ENCODE results near the gene EYS.

EYS gene

DNA sequence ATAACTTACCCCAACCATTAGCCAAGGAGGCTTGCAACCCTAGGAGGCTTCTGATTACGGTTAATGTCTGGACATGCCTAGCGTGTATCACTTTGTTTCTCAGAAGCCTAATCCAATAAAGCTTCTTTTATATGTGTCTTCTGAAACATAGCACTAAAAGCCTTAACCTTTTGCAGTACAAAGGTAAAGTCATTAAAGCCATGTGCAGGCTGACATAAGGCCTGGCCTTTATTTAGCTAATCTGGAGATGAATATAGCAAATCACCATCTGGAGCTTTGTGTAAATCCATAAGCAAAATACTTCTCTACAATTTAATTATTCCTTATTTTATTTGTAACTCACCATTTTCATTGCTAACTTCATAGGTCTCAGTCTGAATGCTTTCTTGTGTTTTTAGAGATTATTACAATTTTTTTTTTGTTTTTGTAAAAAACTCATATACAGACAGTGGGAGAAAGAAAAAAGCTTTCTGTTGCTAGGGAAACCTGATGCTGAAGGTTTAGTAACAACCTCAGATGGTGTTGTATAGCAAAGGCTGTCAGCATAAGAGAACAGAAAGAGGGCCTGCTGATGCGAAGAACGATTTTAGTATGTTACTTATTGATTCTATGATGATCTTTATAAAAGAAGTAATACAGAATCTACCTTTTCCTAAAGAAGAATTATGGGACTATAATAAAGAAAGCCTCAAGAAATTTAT, at the start of gene EYS:
TSS of gene EYS (minus strand) at position 101 of the 701 bp plus-strand sequence. CDS start 211,816 bp downstream, outside the sequence.
- peak; percentile 92 for DNase-seq

DNA sequence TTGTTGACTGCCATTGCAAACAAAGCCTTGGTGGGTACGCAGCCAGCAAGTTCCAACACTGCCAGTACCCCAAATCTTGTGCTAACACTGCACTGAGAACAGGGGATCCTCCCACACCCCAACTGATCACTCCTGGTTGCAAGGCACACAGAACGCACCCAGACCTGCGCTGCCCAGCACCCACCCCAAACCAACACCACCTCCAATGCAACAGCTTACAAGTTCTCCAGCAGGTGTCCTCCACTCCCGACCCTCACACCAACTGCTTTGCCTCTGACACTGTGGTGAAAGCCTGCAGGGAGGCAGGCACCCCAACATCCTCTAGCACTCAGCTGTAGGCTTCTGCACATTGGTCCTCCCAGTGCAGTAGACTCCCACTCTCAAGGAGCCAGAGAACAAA, 39.3 kb upstream of the EYS start:
- DNase-seq: no peak

DNA sequence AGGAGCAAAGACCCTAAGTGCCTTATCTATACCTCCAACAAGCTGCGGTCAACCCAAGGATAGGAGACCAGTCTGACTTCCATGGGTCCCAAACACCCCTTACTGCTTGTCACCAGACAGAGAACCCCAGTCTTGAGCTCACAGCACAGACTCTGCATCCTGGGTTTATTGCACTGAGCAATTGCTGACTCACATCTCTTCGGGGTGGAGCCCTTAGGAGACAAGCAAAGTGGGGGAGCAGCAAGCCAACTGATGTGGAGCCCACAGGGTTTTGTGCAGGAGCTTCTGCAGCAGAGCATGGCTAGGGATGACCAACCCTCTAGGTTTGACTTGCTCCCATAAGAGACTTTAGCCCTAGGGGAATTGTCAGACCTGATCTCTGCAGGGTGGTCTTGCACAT, 38.6 kb upstream of the EYS start:
- no peak for DNase-seq

DNA sequence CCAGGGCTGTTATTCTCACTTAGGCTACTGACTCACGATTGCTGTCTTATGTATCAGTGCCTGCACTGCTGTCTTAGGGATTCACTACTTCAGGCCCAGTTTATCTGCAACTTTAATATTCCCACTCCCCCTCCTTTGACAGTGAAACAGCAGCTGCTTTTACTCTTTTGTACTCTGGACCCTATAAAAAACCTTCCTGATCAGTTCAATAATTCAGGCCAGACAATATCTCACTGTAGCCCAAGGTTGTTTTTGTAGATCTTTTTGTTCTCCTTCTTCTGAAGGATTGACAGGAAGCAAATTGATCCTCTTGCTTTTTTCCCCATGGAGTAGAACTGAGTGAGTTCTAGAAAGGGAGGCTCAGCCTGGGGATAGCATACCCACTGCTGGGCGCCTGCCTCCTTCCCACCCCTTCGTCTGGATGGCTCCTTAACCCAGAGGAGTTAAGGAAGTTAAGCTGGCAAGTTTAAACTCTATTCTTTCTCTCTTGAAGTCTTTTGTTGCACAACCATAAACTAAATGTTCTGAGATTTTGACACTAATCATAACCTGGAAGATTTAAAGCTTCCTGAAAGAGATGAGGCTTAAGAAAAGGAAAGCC, 22.0 kb upstream of the EYS start:
- no peak for DNase-seq

GRCh38 chr6:65719101-65719500, 12.1 kb upstream of the EYS start:
- no peak for DNase-seq

- no peak for DNase-seq
Observed at GRCh38 chr6:65711531-65711930, 4.5 kb upstream of the EYS start.

GRCh38 chr6:65709099-65709830, 2.2 kb upstream of the EYS start:
- no peak for DNase-seq

DNA sequence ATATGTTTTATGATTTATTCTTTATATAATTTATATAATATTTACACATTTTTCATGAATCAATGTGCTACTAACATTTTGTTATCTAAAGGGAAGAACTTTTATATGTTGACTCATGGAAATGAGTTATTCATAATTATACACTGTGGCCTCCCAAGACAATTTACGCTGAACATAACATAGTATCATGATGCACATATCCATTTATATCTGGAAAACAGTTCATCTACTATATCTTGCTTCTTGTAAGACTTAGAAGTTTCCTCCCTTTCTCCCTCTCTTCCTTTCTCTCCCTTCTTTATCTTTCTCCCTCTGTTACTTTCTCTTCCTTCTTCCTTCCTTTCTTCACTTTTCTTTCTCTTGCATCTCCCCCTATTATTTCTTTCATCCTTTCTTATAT, 1.1 kb upstream of the EYS start:
- DNase-seq: no peak

DNA sequence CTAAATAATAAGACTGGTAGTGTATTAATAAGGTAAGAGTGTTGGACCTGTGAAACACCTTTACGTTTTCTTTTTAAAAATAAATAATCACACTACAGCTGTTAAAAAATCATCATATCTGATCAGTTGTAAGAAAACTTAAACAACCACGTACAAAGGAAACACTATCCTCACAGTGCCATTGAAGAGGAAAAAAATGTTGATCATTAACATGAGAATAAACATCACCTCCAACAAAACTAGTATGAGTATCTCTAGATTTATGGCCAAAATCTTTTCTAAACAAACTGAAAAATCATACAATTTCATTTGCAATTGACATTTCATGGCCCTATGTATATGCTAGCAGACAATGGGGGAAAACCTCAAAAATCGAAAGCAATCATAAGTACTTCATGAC, 590 bp downstream of the EYS start:
- peak; percentile 74 for DNase-seq

- no peak for DNase-seq
Observed at GRCh38 chr6:65701325-65701724, 5.7 kb downstream of the EYS start.

- no peak for DNase-seq
Observed at GRCh38 chr6:65700561-65700960, 6.5 kb downstream of the EYS start.

DNA sequence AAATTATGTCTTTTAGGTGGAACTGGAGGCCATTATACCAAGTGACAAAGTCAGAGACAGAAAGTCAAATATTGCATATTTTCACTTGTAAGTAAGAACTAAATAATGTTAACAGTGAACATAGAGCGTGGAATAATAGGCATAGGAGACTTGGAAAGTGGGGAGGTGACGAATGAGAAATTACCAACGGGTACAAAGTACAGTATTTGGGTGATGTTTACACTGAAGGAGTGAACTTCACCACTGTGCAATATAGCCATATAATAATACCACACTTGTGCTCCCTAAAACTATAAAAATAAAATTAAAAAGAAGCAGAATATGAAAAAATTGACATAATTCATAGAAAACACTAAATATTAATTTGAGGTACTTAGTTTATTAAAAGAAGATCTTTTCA, 14.9 kb downstream of the EYS start:
- no peak for DNase-seq

DNA sequence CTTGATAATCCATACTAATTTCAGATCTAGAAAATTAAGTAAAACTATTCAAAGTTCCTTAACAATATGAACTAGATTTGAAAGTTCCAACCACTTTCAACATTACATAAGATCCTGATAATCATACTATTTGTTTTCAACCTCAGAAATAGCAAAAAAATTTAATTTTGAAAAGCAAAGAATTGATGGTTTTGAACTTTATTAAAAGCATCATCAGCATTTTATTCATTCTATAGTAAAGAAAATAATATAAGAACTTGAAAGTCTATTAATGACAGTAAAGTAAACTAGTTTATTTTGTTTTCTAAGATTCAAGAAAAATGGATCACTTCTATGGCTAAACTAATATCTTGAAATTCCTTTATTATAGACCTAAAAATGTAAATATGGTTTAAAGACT, 26.8 kb downstream of the EYS start:
- no peak for DNase-seq

GRCh38 chr6:65671922-65672321, 35.1 kb downstream of the EYS start:
- no peak for DNase-seq

- DNase-seq: peak; percentile 98
Observed at GRCh38 chr6:65667916-65668656, 38.9 kb downstream of the EYS start.

- no peak for DNase-seq
Observed at GRCh38 chr6:65650086-65650485, 56.9 kb downstream of the EYS start.

DNA sequence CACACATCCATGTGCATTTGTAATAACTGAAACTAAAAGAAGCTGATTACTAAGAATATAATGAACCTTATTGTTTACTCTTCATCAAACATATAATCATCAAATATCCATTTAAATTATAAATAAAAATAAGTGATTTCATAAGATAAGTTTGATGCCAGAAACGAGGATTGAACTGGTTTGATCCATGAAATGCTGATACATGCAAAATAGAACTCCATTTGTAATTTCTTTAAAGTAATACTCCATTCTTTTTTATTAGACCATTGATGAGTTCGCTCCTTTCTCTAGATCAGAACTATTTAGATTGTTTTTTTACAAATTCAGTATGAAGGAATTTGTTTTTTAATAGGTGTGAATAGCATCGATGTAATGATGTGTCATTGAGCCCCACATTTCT, 57.6 kb downstream of the EYS start:
- DNase-seq: no peak

DNA sequence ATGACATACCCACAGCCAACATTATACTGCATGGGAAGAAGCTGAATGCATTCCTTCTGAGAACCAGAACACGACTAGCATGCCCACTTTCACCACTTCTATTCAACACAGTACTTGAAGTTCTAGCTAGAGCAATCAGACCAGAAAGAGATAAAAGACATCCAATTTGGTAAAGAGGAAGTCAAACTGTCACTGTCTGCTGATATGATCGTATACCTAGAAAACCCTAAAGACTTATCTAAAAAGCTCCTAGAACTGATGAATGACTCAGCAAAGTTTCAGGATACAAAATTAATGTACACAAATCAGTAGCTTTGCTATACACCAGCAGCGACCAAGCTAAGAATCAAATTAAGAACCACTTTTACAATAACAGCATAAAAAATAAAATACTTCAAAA, 60.5 kb downstream of the EYS start:
- DNase-seq: no peak

- no peak for DNase-seq
Observed at GRCh38 chr6:65642776-65643175, 64.2 kb downstream of the EYS start.

- peak; percentile 36 for DNase-seq
Observed at GRCh38 chr6:65638047-65638831, 68.8 kb downstream of the EYS start.

DNA sequence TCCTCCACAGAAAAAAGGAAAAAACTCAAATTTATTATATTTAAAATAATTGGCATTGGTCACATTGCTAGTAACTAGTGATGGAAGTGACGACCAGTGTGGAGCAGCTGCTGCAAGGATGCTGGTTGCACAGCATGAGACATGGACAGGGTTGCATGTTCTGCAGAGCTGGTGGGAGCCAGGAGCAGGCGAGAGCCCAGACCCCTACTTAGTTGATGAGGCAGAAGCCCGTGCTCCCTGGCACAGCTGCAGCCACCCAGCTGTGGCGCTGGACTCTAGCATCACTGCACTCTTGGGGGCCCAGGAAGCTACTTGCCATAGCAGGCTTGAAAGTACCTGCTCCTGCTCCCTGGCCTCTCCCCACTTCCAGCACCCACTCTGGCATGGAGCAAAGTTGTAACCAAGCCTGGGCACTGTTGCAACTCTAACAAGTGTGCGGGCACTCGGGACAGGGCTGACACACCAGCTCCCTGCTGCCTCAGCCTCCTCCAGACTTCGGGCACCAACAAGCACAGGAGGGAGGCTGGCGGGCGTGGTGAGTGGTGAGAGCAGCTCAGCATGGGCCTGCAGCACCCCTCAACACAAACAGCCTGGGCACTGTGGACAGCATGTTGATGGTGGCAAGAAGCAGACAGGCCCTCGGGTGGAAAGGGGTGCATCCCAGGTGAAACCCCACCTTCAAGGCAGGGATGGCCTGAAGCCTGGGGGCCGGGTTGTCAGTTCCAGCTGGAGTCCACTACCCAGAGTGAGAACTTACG, 69.6 kb downstream of the EYS start:
- no peak for DNase-seq

GRCh38 chr6:65633501-65633900, 73.5 kb downstream of the EYS start:
- DNase-seq: no peak

Measured in NCI-H748 treated with DMSO at 0.1 percent for 48 hours (cell line).